ENCODE measurements around the gene NIPA2.
"Not testable (repeated sequence)": the region's sequence is repeated elsewhere in the genome, so short reads cannot be mapped to it uniquely, and the experiment has no call there.

Gene NIPA2

DNA sequence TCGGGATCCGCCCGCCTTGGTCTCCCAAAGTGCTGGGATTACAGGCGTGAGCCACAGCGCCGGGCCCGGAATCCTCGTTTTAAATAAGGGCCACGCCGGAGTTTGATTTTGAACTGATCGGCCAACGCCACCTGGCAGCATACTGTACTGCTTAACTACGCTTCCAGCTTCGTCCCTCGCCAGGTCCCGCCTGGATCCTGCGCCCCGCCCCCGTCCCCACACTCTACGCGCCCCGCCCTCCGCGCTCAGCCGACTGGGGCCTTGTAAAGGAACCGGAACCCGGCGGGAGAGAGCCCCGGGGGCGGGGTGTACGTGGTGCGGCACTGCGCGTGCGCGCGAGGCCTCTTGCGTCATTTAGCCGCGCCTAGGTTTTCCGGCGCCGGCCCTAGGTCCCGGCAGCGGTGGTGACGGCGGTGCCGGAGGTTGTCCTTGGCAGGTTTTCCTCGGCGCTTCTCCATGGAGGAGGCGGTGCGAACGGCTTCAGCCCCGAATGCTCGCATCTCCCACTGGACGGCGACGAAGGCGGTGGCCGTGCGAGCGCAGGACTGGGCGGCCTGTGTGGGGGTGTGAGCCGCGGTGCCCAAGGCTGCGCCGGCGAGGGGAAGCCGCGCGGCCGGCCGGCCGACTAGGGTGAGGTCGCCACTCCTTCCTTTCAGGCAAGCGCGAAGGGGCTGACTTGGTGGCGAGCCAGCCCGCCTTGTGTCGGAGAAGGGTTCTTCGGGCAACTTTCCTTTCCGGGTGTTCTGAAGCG lies at the start of gene NIPA2:
TSS of gene NIPA2 (plus strand) at position 375 of the 751 bp plus-strand sequence. CDS start 13,066 bp downstream, outside the sequence.
- peak; percentile 98 for DNase-seq (ENCODE audit: low read depth in 1 of 2, low spot score in 1 of 2)

DNA sequence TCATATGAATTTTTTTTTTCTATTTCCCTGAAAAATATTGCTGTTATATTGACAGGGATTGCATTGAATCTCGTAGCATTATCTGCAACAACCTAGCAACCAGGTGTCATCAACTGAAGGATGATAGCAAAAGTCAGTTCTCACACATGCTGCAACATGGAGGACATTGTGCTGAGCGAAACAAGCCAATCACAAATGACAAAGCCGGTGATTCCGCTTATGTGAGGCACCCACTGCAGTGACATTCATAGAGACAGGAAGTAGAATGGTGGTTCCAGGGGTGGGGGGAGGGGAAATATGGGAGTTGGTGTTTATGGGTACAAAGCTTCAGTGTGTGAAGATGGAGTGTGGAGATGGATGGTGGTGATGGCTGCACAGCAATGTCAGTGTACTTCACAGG lies 44.4 kb upstream of the NIPA2 start:
- DNase-seq (ENCODE audit: low read depth in 1 of 2, low spot score in 1 of 2): no peak

DNA sequence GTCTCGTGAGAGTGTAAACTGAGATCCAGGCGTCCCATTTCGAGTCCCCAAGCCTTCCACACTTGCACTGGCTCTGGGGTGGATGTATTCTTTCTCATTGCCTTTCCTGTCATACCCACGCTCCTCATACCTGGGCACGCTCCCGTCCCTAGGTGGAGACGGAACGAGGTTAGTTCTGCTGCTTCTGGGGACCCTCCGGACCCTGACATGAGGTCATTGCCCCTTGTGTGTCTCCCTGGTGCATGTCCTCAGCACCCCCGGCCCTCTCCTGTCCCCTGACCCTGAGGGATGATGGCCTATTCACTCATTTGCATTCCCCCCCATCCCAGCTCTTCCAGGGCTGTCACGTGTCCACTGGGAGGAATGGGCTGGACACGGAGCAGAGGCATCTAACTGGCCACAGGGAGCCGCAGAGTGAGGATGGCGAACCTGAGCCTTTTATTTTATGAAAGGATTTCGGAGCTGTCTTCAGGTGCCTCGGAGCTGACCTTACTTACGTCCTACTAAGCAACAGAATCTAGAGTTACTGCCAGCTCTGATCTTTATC lies 43.8 kb upstream of the NIPA2 start:
- DNase-seq (ENCODE audit: low read depth in 1 of 2, low spot score in 1 of 2): no peak

DNA sequence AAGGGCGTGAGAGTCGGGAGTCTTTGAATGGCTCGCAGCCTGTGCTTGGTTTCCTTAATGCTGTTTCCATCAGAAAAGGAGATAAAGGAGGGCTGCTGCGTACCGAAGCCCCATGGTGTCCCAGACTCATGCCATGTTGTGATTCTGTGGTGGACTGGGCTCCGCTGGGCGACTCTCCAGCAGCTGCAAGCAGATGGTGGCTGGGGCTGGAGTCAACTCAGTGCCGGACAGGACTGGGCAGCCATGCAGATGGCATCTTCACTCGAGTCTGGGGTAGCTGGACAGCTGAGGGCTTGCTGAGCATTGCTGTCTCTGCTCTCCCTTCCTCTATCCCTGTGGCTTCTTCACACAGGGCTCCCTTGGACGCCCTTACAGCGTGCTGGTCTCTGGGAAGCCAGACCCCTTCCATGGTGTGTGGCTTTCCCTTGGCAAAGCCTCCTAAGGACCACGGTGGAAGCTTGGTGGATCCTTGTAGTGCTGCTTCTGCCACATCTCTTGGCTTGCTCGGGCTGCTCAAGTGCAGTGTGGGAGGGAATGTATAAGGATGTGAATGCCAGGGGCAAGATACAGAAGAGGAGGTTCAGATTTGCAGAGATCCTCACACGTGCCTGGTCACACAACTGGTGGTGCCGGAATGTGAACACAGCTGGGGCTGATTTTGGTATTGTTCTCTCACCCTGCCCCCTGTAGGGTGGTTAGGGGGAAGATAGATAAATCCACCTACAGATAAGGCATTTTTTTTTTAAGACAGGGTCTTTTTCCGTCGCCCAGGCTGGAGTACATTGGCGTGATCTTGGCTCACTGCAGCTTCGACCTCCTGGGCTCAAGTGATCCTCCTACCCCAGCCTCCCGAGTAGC lies 43.0 kb upstream of the NIPA2 start:
- no peak for DNase-seq (ENCODE audit: low read depth in 1 of 2, low spot score in 1 of 2)

DNA sequence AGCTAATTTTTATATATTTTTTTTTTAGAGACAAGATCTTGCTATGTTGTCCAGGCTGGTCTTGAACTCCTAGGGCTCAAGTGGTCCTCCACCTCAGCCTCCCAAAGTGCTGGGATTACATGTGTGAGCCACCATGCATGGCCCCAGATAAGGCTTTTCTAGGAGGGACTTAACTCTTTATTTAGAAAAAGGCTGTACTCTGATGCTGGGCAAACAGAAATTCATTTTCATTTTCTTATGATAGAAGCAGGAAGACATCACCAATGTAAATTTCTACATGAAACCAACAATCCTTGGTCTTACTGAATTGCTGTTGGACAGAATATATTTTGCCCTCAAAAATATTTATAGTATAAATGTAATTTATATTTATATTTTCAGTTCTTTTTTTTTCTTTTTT lies 42.4 kb upstream of the NIPA2 start:
- DNase-seq (ENCODE audit: low read depth in 1 of 2, low spot score in 1 of 2): no peak

DNA sequence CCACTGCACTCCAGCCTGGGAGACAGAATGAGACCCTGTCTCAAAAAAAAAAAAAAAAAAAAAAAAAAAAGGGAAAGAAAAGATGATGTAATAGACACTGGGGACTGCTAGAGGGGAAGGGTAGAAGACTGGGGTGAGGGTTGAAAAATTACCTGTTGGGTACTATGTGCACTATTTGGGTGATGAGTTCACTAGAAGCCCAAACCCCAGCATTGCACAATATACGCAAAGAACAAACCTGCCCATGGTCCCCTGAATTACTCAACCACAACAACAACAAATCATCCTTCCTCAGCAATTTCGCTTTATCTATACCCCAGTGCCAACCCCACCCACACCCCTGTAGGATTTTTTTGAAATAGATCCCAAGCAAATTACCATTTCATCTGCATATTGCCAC lies 38.6 kb upstream of the NIPA2 start:
- no peak for DNase-seq (ENCODE audit: low read depth in 1 of 2, low spot score in 1 of 2)

DNA sequence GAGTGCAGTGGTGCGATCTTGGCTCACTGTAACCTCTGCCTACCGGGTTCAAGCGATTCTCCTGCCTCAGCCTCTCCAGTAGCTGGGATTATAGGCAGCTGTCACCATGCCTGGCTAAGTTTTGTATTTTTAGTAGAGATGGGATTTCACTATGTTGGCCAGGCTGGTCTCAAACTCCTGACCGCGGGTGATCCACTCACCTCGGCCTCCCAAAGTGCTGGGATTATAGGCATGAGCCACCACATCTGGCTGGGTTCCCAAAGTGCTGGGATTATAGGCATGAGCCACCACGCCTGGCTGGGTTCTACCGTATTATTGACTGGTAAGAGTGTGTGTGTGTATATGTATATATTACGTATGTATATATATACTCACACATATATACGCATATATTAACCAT lies 35.5 kb upstream of the NIPA2 start:
- not testable (repeated sequence) for DNase-seq (ENCODE audit: low read depth in 1 of 2, low spot score in 1 of 2)

DNA sequence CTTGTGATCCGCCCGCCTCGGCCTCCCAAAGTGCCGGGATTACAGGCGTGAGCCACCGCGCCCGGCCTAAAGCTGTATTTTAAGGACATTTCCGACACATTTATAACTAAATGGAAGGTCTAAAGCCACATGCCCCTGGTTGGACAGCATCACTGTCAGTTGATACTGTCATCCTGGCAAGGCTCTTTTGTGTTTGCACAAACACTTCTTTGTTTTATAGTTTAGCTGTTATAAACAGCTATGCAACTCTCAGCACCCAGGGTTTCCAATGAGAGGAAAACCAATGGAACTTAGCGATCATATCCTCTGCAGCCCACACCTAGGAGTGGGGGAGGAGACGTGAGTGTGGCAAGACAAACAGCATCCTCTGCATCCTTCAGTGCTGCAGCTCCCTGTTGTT lies 32.3 kb upstream of the NIPA2 start:
- DNase-seq (ENCODE audit: low read depth in 1 of 2, low spot score in 1 of 2): no peak

DNA sequence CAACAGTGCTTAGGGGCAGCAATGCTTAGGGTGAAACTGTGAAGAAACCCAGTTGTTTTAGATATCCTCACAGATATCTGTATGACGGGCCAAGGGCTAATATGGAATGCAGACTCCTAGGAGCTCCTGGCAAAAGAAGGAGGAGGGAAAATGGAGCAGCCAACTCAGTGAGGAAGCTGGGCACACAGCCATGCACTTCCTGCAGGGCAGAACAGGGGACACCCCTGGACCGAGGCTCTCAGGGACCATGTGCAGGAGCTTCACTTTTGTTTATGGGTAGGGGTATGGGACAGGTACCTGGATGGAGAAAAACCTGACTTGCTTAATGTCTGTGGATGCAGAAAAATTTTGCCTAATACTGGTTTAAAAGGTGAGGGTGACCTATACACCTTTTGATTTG lies 31.8 kb upstream of the NIPA2 start:
- no peak for DNase-seq (ENCODE audit: low read depth in 1 of 2, low spot score in 1 of 2)

DNA sequence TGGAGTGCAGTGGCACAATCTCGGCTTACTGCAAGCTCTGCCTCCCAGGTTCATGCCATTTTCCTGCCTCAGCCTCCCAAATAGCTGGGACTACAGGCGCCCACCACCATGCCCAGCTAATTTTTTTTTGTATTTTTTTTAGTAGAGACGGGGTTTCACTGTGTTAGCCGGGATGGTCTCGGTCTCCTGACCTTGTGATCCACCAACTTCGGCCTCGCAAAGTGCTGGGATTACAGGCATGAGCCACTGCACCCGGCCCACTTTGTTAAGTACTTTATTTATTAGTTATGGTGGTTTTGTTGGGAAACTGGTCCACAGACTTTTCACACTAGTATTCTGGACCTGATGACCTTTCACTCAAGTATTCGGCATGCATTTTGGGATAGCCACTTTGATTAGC lies 30.6 kb upstream of the NIPA2 start:
- DNase-seq (ENCODE audit: low read depth in 1 of 2, low spot score in 1 of 2): not testable (repeated sequence)

DNA sequence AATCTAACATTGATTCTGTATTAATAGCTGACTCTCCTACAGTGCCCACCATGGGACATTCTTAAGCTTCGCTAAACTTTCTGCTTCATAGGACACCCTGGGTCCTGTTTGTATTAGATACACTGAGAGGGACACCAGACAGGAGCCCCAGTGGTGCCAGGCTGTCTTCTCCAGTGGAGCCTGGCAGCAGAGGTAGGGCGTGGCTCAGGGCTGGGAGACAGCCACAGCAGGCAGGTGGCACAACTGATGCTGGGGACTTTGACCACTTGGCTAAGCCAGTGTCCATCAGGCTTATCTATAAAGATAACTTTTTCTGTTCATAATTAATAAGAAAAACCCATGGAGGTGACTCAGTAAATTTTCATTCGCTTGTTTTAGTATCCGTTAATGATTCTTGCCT lies 30.2 kb upstream of the NIPA2 start:
- DNase-seq (ENCODE audit: low read depth in 1 of 2, low spot score in 1 of 2): no peak

DNA sequence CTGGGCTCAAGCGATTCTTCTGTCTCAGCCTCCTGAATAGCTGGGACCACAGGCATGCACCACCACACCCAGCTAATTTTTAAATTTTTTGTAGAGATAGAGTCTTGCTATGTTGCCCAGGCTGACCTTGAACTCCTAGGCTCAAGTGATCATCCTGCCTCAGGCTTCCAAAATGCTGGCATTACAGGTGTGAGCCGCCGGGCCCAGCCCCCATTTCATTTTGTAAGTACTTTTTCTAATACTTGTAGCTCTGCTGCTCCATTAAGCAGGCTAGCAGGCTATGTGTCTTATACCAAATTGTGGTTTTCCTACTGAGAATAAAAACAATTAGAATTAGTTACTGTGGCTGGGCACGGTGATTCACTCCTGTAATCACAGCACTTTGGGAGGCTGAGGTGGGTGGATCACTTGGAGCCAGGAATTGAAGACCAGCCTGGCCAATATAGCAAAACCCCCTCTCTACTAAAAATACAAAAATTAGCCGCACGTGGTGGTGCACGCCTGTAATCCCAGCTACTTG lies 29.6 kb upstream of the NIPA2 start:
- DNase-seq (ENCODE audit: low read depth in 1 of 2, low spot score in 1 of 2): no peak

DNA sequence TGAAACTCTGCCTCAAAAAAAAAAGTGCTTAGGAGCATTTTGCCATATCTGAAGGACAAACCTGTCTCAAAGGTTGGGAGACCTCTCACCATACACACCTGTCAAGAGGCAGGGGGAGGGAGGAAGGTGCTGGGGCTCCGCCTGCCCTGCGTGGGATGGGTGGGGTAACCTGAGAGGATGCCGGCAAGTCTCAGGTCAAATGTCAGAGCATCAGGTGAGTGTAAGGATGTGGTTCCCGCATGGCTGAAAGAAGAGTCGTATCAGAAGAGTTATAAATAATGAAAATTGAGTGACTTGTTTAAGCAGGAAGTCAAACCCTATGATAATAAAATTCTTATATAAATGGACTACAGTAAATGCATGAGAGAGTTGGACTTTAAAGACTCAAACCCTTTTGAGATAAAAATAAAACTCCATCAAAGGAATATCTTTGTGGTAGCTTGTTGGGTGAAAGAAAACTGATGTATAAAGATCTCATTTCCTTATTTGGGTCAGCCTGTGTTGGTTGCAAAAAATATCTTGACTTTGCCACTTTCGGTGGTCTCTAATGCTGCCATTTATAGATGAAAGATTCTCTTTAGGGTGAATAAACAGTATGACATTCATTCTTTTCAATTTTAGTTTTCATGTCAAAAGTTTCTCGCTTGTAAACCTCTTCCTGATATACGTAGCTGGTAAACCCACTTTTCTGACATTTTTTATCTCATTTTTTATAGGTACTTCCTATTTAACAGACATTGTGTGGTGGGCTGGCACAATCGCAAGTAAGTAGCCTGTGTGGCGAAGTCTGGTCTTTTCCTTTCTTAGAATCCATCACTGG lies 28.2 kb upstream of the NIPA2 start:
- no peak for DNase-seq (ENCODE audit: low read depth in 1 of 2, low spot score in 1 of 2)

DNA sequence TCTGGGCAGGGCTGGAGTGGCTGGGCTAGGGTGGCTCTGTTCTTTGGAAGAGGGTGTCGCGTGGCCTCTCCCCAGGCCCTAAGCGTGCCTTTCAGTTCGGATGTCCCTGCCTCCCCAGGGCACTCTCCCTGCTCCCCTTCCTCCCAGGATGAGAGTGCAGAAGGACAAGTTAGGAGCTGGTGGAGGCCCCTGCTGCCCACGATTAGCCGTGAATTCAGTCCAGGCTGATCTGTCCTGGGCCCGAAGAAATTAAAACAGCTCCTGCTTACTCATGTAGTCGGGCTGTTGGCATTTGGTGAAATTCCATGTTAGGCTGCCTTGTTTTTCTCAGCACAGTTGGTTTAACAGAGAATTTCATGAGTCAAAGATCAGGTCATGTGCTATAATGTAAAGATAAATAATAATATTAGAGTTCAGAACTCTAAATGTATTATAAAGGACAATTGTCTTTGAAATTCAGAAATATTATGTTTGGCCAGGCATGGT lies 27.6 kb upstream of the NIPA2 start:
- DNase-seq (ENCODE audit: low read depth in 1 of 2, low spot score in 1 of 2): no peak

DNA sequence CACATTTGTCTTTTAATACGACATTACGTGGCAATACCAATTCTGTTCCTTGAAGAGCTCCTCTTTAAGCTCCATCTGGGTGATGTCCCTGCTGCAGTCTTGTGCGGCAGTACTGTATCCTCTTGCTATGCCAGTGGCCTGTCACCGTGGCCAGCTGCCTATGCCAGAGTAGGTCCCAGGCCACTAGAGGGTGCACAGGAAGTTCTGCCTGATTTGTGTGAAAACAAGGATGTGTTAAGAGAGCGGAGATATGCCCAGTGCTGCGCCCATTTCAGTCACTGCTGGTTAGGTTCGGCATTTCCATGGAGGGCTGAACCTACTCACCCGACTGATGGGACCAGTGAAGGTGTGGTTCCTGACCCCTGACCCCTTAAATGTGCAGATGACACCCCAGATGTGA lies 26.8 kb upstream of the NIPA2 start:
- DNase-seq (ENCODE audit: low read depth in 1 of 2, low spot score in 1 of 2): no peak

DNA sequence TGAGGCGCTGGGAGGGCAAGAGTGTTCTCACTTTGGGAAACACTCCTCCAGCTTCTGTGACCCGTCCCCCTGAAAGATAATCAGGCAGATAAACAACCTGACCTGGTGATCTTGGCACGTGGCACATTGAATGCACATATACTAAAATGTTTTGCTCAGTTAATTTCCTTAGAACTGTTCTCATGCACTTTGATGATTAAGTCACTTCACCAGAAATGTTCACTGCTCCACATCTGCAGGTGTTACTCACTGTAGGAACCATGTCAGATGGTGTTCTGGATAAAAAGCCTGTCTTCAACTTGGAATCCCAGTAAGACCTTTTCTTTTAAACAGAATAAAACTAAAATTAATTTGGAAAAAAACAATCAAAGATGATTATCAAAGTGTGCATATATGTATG lies 24.6 kb upstream of the NIPA2 start:
- no peak for DNase-seq (ENCODE audit: low read depth in 1 of 2, low spot score in 1 of 2)

DNA sequence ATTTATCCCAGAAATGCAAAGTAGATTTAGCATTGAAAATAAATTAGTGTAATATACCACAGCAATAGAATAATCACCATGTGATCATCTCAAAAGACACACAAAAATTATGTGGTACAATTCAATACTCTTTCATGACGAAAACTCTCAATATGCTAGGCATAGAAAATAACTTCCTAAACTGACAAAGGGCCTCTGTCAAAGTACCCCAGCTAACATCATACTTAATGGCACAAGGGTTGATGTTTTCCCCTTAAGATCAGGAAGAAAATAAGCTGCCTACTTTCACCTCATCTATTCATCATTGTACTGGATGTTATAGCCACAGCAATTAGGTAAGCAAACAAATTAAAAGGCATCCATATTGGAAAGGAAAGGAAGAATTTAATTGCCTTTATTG lies 22.7 kb upstream of the NIPA2 start:
- no peak for DNase-seq (ENCODE audit: low read depth in 1 of 2, low spot score in 1 of 2)

DNA sequence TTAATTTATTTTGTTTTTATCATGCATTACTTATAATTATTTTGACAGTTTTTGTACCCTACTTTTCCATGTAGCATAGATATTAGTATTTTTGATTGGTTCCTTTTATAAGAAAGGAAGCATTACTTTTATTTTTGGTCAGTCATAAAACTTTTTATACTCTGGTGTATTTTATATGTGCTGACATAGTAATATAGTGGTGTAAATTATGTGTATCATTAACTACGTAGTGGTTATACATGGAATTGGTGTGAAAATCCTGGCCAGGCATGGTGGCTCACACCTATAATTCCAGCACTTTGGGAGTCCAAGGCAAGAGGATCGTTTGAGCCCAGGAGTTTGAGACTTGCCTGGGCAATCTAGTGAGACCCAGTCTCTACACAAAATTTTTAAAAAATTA lies 18.8 kb upstream of the NIPA2 start:
- no peak for DNase-seq (ENCODE audit: low read depth in 1 of 2, low spot score in 1 of 2)

DNA sequence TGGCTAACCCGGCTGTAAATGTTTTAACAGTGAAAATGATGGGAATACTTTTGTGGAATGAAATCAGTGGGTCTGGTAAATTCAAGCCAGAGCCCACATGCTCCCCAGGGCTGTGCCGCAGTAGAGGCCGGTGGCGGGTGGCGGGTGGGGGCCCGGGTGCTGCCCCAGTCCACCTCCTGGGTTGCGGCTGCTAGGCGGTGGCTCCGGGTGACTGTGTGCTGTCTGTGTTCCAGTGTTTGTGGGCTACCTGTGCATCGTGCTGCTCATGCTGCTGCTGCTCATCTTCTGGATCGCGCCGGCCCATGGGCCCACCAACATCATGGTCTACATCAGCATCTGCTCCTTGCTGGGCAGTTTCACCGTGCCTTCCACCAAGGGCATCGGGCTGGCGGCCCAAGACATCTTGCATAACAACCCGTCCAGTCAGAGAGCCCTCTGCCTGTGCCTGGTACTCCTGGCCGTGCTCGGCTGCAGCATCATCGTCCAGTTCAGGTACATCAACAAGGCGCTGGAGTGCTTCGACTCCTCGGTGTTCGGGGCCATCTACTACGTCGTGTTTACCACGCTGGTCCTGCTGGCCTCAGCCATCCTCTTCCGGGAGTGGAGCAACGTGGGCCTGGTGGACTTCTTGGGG lies 14.9 kb upstream of the NIPA2 start:
- no peak for DNase-seq (ENCODE audit: low read depth in 1 of 2, low spot score in 1 of 2)

DNA sequence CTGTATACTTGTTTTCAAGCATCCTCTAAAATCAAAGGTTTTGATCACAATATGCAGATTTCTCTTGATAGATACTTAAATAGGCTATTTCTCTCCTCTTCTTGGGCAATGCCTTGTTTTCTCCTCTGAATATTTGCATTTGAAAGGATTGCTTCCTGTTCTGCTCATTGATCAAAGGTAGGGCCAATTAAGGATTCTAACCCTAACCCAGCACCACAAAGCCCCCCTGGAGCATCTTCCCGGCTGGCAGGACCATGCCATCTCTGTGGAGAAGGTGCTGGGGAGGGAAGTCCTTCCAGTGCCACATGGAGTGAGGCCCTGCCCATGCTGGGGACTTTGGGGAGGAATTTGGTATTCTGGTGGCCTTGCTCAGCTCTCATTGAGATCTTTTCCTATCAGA lies 11.3 kb upstream of the NIPA2 start:
- DNase-seq (ENCODE audit: low read depth in 1 of 2, low spot score in 1 of 2): no peak

DNA sequence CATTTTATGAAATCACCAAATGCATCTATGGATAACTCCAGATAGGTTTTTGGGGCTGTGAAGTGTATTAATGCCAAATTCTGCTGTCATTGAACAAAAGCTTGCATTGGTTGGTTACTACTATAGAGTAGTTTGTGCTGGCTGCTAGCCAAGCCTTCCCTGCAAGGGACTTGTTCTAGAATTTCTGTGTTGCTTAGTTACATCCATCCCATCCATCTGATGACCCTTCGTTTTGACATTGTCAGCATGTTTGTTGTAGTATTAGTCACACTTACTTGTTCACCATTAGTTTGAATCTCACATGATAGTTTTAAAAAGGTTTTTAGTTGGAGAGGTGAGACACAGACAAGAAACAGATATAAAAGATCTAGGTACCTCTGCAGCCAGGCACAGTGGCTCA lies 7.0 kb upstream of the NIPA2 start:
- DNase-seq (ENCODE audit: low read depth in 1 of 2, low spot score in 1 of 2): no peak

Data from activated T-helper 1 cell treated with anti-CD3 and anti-CD28 coated beads, Interleukin-2, amount 50 U/mL, for 16 hours (primary cell).